GM21381 (cell line): ENCODE data around the gene ELP1.

ENCODE experiments used
- ATAC-seq: cut with Tn5 transposase; IDR thresholded peaks from one replicate; pipeline ENCODE4 v1.9.1; 2021; ENCODE audit warnings: mild to moderate bottlenecking, moderate library complexity; ENCODE audit not compliant: unreplicated experiment

The ELP1 gene

DNA sequence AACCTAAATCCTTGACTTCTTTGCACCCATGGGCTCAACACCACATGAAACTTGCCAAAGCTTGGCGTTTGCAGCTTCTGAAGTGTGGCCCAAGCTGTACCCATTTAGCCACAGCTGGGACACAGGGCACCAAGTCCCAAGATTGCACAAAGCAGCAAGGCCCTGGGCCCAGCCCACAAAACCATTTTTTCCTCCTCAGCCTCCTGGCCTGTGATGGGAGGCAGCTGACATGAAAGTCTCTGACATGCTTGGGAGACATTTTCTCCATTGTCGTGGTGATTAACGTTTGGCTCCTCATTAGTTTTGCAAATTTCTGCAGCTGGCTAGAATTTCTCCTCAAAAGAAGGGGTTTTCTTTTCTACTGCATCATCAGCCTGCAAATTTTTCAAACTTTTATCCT is 110.1 kb downstream of the ELP1 start:
- no peak for ATAC-seq
